Subcutaneous abdominal adipose tissue (tissue), 5 donors: Measurements from ENCODE around the gene OIP5.
"Not testable (repeated sequence)": the region's sequence is repeated elsewhere in the genome, so short reads cannot be mapped to it uniquely, and the experiment has no call there.

Source experiments
- H3K27ac ChIP-seq: one replicate; pipeline ENCODE4 v1.7.0; 2013; ENCODE audit warnings: low read depth, mild to moderate bottlenecking, inconsistent platforms, low read length, moderate library complexity
- H3K27me3 ChIP-seq, 5 donors: one replicate each; pipeline ENCODE4 v1.7.0; 2013; ENCODE audit warnings: low read length in 5 of 5, inconsistent platforms in 1 of 5; ENCODE audit not compliant: control insufficient read depth in 5 of 5, insufficient read depth in 4 of 5
- H3K36me3 ChIP-seq, 5 donors: one replicate each; pipeline ENCODE4 v1.7.0; 2013; ENCODE audit warnings: low read length in 5 of 5; ENCODE audit not compliant: control insufficient read depth in 5 of 5, insufficient read depth in 5 of 5
- H3K4me1 ChIP-seq, 5 donors: one replicate each; pipeline ENCODE4 v1.7.0; 2013; ENCODE audit warnings: low read length in 5 of 5, mild to moderate bottlenecking in 3 of 5, moderate library complexity in 1 of 5; ENCODE audit not compliant: control insufficient read depth in 5 of 5, insufficient read depth in 5 of 5
- H3K4me3 ChIP-seq, 5 donors: one replicate each; pipeline ENCODE4 v1.7.0; 2013; ENCODE audit warnings: low read length in 5 of 5, low read depth in 1 of 5
- H3K9ac ChIP-seq, 5 donors: one replicate each; pipeline ENCODE4 v1.7.0; 2013; ENCODE audit warnings: low read length in 5 of 5, mild to moderate bottlenecking in 4 of 5, moderate library complexity in 3 of 5
- H3K9me3 ChIP-seq, 5 donors: one replicate each; pipeline ENCODE4 v1.7.0; 2013; ENCODE audit warnings: low read length in 5 of 5; ENCODE audit not compliant: control insufficient read depth in 5 of 5
- donor health status: healthy.
- donor health status: healthy.
- donor health status: healthy.
- donor health status: healthy.
- donor health status: healthy.

Gene OIP5

GRCh38 chr15:41284427-41285177 lies 47.8 kb downstream of the OIP5 start:
- Histone ChIP-seq H3K9me3 (no peaks in the 10 kb centered on the region), H3K27ac (peak overlapping the region; percentile 89), H3K36me3 (peaks cover 16 to 44% (median 29%) of the 10 kb centered on the region in 5 donors), H3K9ac (peak overlapping the region; percentile 77 to 94 (median 93)), H3K27me3 (no peaks in the 10 kb centered on the region), H3K4me1 (peaks cover 0 to 31% (median 29%) of the 10 kb centered on the region in 5 donors), H3K4me3 (peak overlapping the region; percentile 90 to 99 (median 94))

- H3K27ac ChIP-seq: peak overlapping the region; percentile 89
- H3K9ac ChIP-seq: peak overlapping the region; percentile 77 to 94 (median 93)
- no peaks in the 10 kb centered on the region for H3K27me3 ChIP-seq
- peak overlapping the region; percentile 90 to 99 (median 94) for H3K4me3 ChIP-seq
- peaks cover 0 to 31% (median 29%) of the 10 kb centered on the region in 5 donors for H3K4me1 ChIP-seq
- peaks cover 20 to 48% (median 34%) of the 10 kb centered on the region in 5 donors for H3K36me3 ChIP-seq
- no peaks in the 10 kb centered on the region for H3K9me3 ChIP-seq
Observed at GRCh38 chr15:41283653-41284426, 48.6 kb downstream of the OIP5 start.

DNA sequence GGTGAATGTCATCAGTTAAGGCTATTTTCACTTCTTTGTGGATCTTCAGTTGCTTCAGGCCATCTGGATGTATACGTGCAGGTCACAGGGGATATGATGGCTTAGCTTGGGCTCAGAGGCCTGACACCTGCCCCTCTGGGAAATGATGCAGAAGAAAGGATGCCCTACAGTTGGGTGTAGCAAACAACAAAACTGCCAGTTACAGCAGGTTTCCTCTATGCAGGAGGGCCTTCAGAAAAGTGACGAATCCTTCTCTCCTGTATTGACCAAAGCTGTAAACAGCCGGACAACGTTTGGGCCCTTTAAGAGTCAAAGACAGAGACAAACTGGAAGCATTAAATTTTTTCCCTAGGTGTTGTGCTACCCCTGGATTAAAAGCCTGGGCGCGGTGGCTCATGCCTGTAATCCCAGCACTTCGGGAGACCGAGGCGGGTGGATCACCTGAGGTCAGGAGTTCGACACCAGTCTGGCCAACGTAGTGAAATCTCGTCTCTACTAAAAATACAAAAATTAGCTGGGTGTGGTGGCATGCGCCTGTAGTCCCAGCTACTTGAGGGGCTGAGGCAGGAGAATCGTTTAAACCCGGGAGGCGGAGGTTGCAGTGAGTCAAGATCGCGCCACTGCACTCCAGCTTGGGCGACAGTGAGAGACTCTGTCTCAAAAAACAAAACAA lies 49.3 kb downstream of the OIP5 start:
- Histone ChIP-seq H3K4me1 (peaks cover 0 to 29% (median 22%) of the 10 kb centered on the region in 5 donors), H3K27ac (peak overlapping the region; percentile 89), H3K4me3 (peak overlapping the region; percentile 68 to 99 (median 93)), H3K9ac (peak overlapping the region in 4 of 5 donors; percentile 68 to 94 (median 80)), H3K36me3 (peaks cover 16 to 45% (median 32%) of the 10 kb centered on the region in 5 donors)
- not testable (repeated sequence) for H3K27me3 ChIP-seq, H3K9me3 ChIP-seq

- not testable (repeated sequence) for H3K27me3 ChIP-seq, H3K9me3 ChIP-seq, H3K4me3 ChIP-seq, H3K9ac ChIP-seq
- peak overlapping the region; percentile 9 for H3K27ac ChIP-seq
- H3K4me1 ChIP-seq: peaks cover 0 to 28% (median 21%) of the 10 kb centered on the region in 5 donors
- H3K36me3 ChIP-seq: peaks cover 15 to 41% (median 33%) of the 10 kb centered on the region in 5 donors
Observed at GRCh38 chr15:41282436-41282835, 50.0 kb downstream of the OIP5 start.

- H3K9me3 ChIP-seq: no peaks in the 10 kb centered on the region
- H3K36me3 ChIP-seq: peaks cover 20 to 40% (median 34%) of the 10 kb centered on the region in 5 donors
- no peaks in the 10 kb centered on the region for H3K27me3 ChIP-seq
- H3K9ac ChIP-seq: no peak overlapping the region
- no peak overlapping the region for H3K4me3 ChIP-seq
- H3K27ac ChIP-seq: peak overlapping the region; percentile 9
- H3K4me1 ChIP-seq: peaks cover 0 to 23% (median 16%) of the 10 kb centered on the region in 5 donors
Observed at GRCh38 chr15:41281236-41281635, 51.2 kb downstream of the OIP5 start.

DNA sequence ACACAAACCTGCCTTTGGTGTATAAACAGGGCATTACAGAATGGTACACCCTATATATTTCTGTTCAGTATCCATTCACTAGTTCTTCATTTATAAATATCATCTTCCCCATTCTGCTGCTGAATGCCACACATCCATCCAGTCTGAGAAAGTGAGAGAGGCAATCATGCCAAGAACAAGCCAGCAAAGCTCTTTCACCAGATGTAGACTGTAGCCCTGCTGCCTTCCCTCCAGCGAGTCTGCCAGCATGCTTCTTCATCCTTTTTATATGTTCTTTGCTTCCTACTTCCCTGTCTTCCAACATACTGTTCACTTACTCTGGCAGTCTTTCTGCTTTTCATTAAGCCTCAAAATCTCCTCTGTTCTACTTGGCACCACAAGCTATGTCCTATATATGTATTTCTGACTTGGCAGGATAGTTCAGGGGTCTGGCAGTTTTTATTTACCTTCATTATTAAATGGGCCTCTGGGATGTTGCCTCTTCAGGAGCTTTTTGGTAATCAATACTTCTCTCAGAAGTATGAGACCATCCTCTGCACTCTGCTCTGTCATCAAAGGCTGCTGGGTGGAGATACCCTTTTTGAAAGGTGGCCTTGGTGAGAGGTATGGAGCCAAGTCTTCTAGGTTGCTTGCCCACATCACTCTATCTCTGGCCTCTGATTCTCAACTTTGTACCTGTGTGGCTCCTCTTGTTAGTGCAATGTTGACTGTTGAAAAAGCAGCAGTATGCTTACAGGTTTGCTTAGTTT lies 52.7 kb downstream of the OIP5 start:
- no peaks in the 10 kb centered on the region for H3K27me3 ChIP-seq
- peaks cover 21 to 49% (median 43%) of the 10 kb centered on the region in 5 donors for H3K36me3 ChIP-seq
- H3K9ac ChIP-seq: no peak overlapping the region
- H3K4me3 ChIP-seq: no peak overlapping the region
- H3K27ac ChIP-seq: no peak overlapping the region
- peaks cover 0 to 13% (median 5%) of the 10 kb centered on the region in 5 donors for H3K4me1 ChIP-seq
- H3K9me3 ChIP-seq: no peaks in the 10 kb centered on the region

DNA sequence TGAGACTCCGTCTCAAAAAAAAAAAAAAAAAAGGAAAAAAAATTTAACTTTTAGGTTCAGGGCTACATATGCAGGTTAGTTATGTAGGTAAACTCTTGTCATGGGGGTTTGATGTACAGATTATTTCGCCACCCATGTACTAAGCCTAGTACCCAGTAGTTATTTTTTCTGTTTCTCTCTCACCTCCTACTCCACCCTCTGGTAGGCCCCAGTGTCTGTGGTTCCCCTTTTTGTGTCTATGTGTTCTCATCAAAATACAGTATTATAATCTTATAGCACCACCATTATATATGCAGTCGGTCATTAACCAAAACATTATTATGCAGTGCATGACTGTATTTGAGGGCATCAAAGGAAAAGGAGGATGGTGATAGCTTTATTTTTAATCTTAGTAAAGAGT lies 54.1 kb downstream of the OIP5 start:
- no peak overlapping the region for H3K27ac ChIP-seq
- peaks cover 21 to 58% (median 49%) of the 10 kb centered on the region in 5 donors for H3K36me3 ChIP-seq
- H3K4me3 ChIP-seq: no peak overlapping the region
- H3K9ac ChIP-seq: no peak overlapping the region
- peaks cover 0 to 5% (median 0%) of the 10 kb centered on the region in 5 donors for H3K4me1 ChIP-seq
- no peaks in the 10 kb centered on the region for H3K27me3 ChIP-seq
- H3K9me3 ChIP-seq: no peaks in the 10 kb centered on the region

DNA sequence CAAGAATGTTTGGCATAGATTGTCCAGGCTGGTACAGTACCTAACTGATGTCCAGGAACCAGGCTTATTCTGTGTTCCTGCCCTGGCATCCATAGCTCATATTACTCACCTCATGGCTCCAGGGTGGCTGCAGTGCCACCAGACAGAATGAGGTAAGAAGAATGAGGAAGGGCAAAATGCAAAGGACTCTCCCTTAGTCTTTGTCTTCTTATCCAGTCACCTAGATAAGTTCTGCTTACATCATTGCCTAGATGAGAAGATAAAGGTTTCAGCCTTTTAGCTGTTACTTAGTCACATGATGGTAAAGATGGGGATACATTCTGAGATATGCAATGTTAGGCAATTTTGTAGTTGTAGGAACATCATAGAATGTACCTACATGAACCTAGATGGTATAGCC lies 55.6 kb downstream of the OIP5 start:
- Histone ChIP-seq H3K27ac (no peak overlapping the region), H3K36me3 (peaks cover 21 to 70% (median 50%) of the 10 kb centered on the region in 5 donors), H3K9me3 (no peaks in the 10 kb centered on the region), H3K4me1 (no peaks in the 10 kb centered on the region), H3K4me3 (no peak overlapping the region), H3K27me3 (no peaks in the 10 kb centered on the region), H3K9ac (no peak overlapping the region)

GRCh38 chr15:41269887-41270286 lies 62.5 kb downstream of the OIP5 start:
- Histone ChIP-seq H3K27ac (no peak overlapping the region), H3K4me1 (peaks cover 0 to 5% (median 2%) of the 10 kb centered on the region in 5 donors), H3K9me3 (no peaks in the 10 kb centered on the region), H3K36me3 (peaks cover 10 to 47% (median 33%) of the 10 kb centered on the region in 5 donors), H3K9ac (no peak overlapping the region), H3K4me3 (no peak overlapping the region), H3K27me3 (no peaks in the 10 kb centered on the region)
